Measurements from ENCODE around the gene CBFA2T2.

DNA sequence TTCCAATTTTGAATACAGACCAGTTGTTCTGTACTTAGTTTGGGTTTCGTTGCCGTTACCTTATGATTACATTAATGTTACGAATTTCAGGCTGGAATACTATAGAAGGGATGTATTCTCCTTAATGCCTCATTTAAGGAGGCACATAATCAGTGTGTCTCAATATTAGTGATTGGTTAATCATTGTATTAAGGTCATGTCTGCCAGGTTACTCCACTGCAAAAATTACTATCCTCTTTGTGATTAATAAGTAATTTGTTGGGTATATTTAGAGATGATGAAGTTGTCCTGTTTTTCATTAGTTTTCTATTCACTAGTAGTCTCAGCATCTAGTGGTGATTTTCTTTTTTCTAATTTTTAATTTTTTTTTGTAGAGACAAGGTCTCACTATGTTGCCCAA lies 66.3 kb downstream of the CBFA2T2 start:
- TF ChIP-seq POLR2A (IDR thresholded peaks at IDR 0.05; ENCODE audit: low read depth, low read length) (no peak), EZH2 (IDR thresholded peaks at IDR 0.05; ENCODE audit: borderline replicate concordance, low read depth, low read length, severe bottlenecking) (no peak), POLR2AphosphoS5 (IDR thresholded peaks at IDR 0.05; ENCODE audit: insufficient read depth, low read depth, low read length) (no peak)
- TF ChIP-seq, protein P1, sequence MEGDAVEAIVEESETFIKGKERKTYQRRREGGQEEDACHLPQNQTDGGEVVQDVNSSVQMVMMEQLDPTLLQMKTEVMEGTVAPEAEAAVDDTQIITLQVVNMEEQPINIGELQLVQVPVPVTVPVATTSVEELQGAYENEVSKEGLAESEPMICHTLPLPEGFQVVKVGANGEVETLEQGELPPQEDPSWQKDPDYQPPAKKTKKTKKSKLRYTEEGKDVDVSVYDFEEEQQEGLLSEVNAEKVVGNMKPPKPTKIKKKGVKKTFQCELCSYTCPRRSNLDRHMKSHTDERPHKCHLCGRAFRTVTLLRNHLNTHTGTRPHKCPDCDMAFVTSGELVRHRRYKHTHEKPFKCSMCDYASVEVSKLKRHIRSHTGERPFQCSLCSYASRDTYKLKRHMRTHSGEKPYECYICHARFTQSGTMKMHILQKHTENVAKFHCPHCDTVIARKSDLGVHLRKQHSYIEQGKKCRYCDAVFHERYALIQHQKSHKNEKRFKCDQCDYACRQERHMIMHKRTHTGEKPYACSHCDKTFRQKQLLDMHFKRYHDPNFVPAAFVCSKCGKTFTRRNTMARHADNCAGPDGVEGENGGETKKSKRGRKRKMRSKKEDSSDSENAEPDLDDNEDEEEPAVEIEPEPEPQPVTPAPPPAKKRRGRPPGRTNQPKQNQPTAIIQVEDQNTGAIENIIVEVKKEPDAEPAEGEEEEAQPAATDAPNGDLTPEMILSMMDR (IDR thresholded peaks at IDR 0.05; ENCODE audit: extremely low read depth in 1 of 2, insufficient read depth in 1 of 2, low read depth in 1 of 2, low read length in 2 of 2): no peak
